Activated T-cell treated with anti-CD3 and anti-CD28 coated beads for 4 hours (primary cell): ENCODE results near the gene DESI2.
"Not testable (repeated sequence)": the region's sequence is repeated elsewhere in the genome, so short reads cannot be mapped to it uniquely, and the experiment has no call there.

Source experiments
- DNase-seq: peaks from one replicate; pipeline ENCODE4 v3.0.0-alpha.2; 2020

Gene DESI2

DNA sequence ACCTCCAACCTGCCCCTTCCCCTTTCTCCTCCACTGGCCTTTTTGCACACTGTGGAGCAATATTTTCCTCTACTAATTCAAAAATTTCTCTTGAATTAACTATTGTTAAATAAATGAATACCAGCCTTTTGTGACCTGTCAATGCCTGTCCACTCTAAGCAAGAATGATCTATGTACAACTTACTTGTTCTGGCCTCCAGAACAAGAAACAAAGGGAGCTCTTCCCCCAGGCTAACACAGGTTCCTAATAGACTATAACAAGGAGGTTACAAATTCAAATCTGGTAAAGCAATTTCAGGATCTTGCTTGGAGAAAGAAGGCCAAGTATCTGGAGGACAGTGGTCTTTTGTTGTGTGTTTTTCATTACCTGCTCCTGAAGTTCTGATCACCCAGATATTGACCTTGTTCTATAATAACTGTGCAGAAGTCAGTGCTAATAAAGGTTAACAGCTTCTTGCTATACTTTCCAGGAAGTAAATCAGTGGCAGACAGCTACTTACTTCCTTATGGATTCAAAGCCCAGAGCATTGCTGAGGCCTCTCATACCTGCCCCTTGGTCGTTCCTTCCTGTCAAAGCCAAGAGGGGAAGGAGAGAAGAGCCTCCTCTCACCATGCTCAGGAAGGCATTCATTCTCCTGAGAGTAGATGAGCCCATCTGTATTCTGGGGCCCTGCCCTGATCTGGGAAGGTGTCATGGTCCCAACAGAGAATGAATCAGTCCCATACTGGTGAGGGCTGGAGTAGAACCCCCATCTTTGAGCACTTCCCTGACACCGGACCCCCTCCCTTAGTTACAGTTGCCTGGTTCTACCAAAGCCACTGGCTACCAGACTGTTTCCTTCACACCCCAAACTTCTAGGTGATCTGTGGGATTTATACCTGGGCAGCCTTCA is 56.8 kb downstream of the DESI2 start:
- no peak for DNase-seq

DNA sequence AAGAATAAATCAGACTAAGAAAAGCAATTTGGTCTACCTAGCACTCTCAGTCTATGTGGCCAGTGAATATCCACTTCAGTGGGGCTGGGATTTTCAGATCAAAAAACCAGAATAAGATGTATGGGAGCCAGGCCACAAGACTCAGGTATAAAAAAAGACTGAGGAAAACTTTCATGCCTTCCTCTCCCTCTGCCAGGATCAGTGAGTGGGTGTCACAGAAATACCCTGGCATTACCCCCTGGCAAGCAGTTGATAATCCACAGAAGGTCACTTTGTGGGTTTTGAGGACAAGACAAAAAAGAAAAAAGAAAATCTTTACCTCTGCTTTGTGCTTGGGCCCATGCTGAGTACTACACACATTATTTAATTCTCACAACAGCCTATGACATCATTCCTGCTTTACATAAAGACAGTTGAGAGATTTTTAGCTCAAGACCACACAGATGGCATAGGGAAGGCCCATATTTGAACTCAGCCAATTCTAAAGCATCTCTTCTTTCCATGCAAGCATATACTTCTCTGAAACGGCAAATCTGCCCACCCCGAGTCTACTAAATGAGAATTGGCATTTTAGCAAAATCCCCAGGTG is 57.6 kb downstream of the DESI2 start:
- DNase-seq, result no peak

DNA sequence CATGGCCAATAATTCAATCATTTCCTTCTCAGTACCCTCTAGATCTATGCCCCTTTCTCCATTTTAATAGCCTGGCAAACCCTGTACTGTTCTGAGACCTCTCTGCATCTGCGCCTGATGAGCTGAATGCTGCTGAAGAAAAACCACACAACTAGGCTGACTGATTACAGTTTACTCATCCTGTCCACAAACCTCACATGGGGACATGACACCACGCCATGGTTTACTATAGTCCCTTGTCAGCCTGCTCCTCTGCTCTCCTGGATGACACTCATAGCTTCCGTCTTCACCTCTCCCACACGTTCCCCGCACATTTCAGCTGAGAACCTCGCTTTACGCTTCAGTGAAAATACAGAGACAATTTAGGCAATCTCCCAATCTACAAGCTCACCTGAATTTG is 59.7 kb downstream of the DESI2 start:
- no peak for DNase-seq

DNA sequence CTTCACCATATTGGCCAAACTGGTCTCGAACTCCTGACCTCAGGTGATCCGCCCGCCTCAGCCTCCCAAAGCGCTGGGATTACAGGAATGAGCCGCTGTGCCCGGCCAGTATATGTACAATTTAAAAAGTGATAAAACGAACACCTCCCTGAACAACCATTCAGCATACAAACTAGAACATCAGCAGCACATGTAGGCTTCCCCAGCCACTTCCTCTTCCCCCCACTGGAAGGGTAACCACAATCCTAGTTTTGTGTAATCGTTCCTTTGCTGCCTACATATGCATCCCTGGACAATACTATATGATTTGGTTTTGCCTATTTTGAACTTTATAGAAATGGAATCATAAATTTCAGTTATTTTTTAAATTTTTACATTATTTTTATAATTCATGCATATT is 60.4 kb downstream of the DESI2 start:
- DNase-seq, result no peak

DNA sequence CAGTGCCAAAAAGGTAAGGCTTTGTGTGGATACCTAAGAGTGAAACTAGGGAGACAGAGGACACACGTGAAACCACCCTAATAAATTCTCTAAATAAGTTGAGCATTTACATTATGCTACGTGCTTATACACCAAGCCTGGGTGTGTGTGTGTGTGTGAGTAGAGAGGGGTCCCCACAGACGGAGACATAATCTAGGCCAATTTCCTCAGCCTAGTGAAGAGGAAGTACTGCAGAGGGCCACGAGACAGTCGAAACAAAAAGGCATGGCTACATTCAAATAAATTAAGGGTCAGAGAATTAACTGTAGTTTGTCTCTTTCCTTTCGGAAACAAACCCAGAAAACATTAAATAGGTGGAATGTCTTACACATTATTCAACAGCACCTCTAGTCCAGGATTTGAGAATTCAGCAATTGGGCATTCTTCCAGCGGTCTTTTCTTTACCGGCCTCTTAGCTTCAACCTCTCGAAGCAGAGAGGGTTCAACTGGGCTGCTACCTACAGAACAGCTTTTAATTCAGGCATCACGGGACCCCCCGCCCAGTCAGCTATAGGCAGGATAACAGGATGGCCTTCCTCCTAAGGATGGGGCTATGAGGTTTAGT is 75.0 kb downstream of the DESI2 start:
- no peak for DNase-seq

- no peak for DNase-seq
Observed at GRCh38 chr1:244730153-244730933, 77.4 kb downstream of the DESI2 start.

GRCh38 chr1:244730934-244731434 is 78.1 kb downstream of the DESI2 start:
- DNase-seq, result no peak

DNA sequence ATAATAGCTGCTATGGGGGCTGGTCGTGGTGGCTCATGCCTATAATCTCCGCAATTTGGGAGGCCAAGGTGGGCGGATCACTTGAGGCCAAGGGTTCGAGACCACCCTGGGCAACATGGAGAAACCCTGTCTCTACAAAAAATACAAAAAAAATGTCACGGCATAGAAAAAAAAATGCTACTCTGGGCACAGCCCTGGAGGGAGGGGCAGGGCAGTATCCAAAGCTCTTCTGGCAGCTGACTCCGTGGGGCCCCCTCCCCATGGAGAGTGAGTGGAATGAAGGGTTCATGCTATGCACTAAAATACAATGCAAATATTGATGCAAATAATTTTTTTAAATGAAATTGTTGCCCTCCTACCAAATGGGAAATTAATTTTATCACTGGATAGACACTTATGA is 78.7 kb downstream of the DESI2 start:
- no peak for DNase-seq

- no peak for DNase-seq
Observed at GRCh38 chr1:244732851-244733450, 80.0 kb downstream of the DESI2 start.

DNA sequence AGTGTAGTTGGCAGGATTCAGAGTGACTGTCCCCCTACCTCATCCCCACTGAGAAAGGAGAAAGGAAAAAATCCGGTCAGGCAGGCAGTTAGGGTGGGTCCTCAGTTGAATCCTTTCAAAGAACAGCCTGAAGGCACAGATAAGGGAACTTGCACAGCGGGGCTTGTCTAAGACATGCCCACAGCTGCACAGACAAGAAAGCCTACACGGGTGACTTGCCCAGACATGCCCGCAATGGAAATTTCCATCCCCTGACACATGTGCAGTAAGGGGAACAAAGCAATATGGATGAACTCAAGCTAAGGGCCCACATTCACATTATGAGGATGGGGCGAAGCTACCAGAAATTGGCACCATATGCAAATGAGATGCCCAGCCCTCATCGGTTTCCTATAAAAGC is 82.5 kb downstream of the DESI2 start:
- no peak for DNase-seq

DNA sequence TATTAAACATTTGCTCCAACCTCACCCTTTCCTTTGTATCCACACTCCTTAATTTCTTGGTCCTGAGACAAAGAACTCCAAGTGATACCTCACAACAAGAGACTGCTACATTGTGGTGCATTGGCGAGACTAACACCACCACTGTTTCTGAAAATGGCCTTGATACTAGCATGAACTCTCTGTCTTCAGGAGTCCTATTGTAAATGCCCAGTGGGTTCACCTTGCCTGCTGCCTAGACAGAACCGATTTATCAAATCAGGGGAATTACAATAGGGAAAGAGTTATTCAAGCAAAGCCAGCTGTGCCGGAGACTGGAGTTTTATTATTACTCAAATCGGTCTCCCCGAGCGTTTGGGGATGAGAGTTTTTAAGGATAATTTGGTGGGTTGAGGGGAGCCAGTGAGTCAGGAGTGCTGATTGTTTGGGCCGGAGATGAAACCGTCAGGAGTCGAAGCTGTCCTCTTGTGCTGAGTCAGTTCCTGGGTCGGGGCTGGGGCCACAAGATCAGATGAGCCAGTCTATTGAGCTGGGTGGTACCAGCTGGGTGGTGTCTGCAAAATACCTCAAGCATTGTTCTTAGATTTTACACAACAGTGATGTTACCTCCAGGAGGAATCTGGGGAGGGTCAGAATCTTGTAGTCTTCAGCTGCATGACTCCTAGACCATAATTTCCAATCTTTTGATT is 83.1 kb downstream of the DESI2 start:
- DNase-seq, result no peak

- DNase-seq, result not testable (repeated sequence)
Observed at GRCh38 chr1:244739140-244739539, 86.2 kb downstream of the DESI2 start.

- not testable (repeated sequence) for DNase-seq
Observed at GRCh38 chr1:244740027-244740617, 87.2 kb downstream of the DESI2 start.

DNA sequence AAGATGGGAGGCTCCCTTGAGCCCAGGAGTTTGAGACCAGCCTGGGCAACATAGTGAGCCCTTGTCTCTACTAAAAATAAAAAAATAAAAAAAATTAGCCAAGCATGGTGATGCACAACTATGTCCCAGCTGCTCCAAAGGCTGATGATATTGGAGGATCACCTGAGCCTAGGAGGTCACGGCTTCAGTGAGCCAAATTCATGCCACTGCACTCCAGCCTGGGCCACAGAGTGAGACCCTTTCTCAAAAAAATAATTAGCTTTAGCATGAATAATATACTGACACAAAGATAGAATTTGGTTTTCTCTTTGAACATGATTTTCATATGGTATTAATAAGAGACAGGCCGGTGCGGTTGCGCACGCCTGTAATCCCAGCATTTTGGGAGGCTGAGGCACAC is 88.8 kb downstream of the DESI2 start:
- DNase-seq, result no peak

GRCh38 chr1:244749230-244750016 is 96.5 kb downstream of the DESI2 start:
- no peak for DNase-seq

- DNase-seq, result no peak
Observed at GRCh38 chr1:244751271-244751895, 98.5 kb downstream of the DESI2 start.

DNA sequence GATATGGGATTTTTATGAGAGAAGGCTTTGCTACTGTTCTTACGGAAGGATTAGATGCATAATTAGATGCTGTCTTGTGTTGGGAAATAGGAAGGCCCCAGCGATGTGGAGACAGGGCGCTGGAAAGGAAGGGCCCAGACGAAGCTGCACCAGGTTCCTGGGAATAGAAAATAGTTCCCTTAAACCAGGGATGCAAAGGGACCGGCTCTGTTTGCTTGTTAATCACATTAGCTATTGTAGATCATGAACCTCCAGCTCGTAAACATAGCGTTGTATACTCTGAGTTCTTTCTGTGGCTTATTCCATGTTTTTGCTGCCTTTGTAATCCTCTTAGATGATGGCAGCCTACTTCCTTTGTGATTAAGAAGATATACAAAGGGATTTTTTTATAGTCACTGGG is 102.7 kb downstream of the DESI2 start:
- DNase-seq, result no peak

DNA sequence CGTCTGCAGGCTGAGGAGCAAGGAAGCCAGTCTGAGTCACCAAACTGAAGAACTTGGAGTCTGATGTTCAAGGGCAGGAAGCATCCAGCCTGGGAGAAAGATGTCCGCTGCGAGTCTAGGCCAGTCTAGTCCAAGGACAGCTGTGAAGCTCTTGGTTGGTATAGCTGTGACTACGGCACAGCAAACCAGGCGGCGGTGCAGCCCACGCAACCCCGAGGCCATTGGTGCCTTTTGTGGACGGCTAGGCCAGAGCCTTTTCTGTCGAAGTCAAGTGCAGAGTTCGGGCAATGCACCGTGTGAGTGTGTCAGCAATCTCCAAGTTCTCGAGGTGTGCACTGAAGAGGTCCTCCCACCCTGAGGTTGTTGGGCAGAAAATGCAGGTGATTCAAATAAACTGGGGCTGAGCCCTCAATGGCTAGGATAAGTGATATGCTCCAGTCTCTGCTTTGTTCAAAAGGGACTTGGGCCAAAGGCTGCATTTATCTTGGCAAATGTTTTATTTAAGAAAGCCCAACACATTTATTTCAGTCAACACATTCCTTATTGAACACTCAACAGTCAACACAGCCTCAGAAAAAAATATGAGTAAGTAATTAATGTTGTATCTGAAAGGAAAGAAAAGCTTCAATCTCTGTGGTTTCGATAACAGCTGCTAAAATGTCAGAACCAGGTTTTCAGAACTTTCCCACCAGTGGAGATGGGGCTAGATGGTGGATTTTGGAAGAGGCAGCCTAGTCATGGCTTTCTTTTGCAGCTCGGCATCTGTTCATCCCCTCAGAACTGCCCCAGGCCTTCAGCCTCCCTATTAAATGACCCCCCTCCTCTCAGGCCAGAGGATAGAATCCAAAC is 104.4 kb downstream of the DESI2 start:
- no peak for DNase-seq
